GM23338 (cell line): ENCODE measurements around the gene FABP1. TPM values are rescaled to one million over a fixed set of nuclear protein-coding genes. Genes with fewer than 3 reads are reported as not detected.

Experiments
- ATAC-seq: fragments of 200-7000 bp; cut with Tn5 transposase; 3 replicates; pipeline ENCODE4 v1.9.1; 2020
- DNase-seq: peaks from one replicate; pipeline ENCODE4 v3.0.0-alpha.2; 2015; ENCODE audit warnings: low spot score
- H2AFZ ChIP-seq: fragments of 200-600 bp; sonication (generic); 2 replicates; pipeline ENCODE4 v1.8.0; 2016; ENCODE audit warnings: antibody characterized with exemption, mild to moderate bottlenecking, moderate library complexity
- H3F3A ChIP-seq: fragments of 200-600 bp; sonication (generic); replicated peaks from 2 replicates; pipeline ENCODE4 v1.8.0; 2017; ENCODE audit warnings: antibody characterized with exemption, mixed run types, low read depth
- H3K27ac ChIP-seq: fragments of 200-600 bp; sonication (generic); 2 replicates; pipeline ENCODE4 v1.6.1; 2016; ENCODE audit warnings: low read depth
- H3K27me3 ChIP-seq: fragments of 200-600 bp; sonication (generic); 2 replicates; pipeline ENCODE4 v1.8.0; 2016; ENCODE audit warnings: mild to moderate bottlenecking, mixed run types, moderate library complexity; ENCODE audit not compliant: insufficient read depth
- H3K36me3 ChIP-seq: fragments of 200-600 bp; sonication (generic); 2 replicates; pipeline ENCODE4 v1.8.0; 2016; ENCODE audit warnings: mild to moderate bottlenecking; ENCODE audit not compliant: insufficient read depth
- H3K4me1 ChIP-seq: fragments of 200-600 bp; sonication (generic); 2 replicates; pipeline ENCODE4 v1.8.0; 2016; ENCODE audit warnings: mild to moderate bottlenecking, moderate library complexity; ENCODE audit not compliant: insufficient read depth
- H3K4me2 ChIP-seq: fragments of 200-600 bp; sonication (generic); 2 replicates; pipeline ENCODE4 v1.7.1; 2017; ENCODE audit warnings: mixed run types
- H3K4me3 ChIP-seq: fragments of 200-600 bp; sonication (generic); 2 replicates; pipeline ENCODE4 v1.6.1; 2016; ENCODE audit warnings: mixed run types
- H3K79me2 ChIP-seq: fragments of 200-600 bp; sonication (generic); replicated peaks from 2 replicates; pipeline ENCODE4 v1.8.0; 2017; ENCODE audit warnings: mild to moderate bottlenecking; ENCODE audit not compliant: insufficient read depth
- H3K9me2 ChIP-seq: fragments of 200-600 bp; sonication (generic); 2 replicates; pipeline ENCODE4 v1.8.0; 2017; ENCODE audit not compliant: insufficient read depth
- H4K20me1 ChIP-seq: fragments of 200-600 bp; sonication (generic); replicated peaks from 2 replicates; pipeline ENCODE4 v1.8.0; 2017; ENCODE audit warnings: mild to moderate bottlenecking; ENCODE audit not compliant: insufficient read depth
- H3K27ac Mint-ChIP-seq: 2 replicates; pipeline ENCODE4 v1.8.0; 2020; ENCODE audit warnings: inconsistent platforms, mild to moderate bottlenecking, moderate library complexity, mixed read lengths
- H3K27me3 Mint-ChIP-seq: 3 replicates; pipeline ENCODE4 v1.8.0; 2022; ENCODE audit warnings: low read depth, mild to moderate bottlenecking, moderate library complexity, mixed read lengths, inconsistent platforms; ENCODE audit not compliant: insufficient read depth, poor library complexity
- H3K36me3 Mint-ChIP-seq: 3 replicates; pipeline ENCODE4 v1.8.0; 2021; ENCODE audit warnings: low read depth, mild to moderate bottlenecking, inconsistent platforms, moderate library complexity, mixed read lengths
- H3K4me1 Mint-ChIP-seq: 3 replicates; pipeline ENCODE4 v1.8.0; 2020; ENCODE audit warnings: mild to moderate bottlenecking, inconsistent platforms, mixed read lengths
- H3K4me3 Mint-ChIP-seq: 3 replicates; pipeline ENCODE4 v1.8.0; 2021; ENCODE audit warnings: moderate library complexity, mild to moderate bottlenecking, inconsistent platforms, mixed read lengths
- H3K9me3 Mint-ChIP-seq: 3 replicates; pipeline ENCODE4 v1.8.0; 2020; ENCODE audit warnings: moderate library complexity, mild to moderate bottlenecking, inconsistent platforms, mixed read lengths
- CREB1 ChIP-seq: fragments of 250-450 bp; sonication (Bioruptor Pico); IDR thresholded peaks from 2 replicates; pipeline ENCODE4 v1.5.0; 2020; ENCODE audit warnings: low read depth, mild to moderate bottlenecking, moderate library complexity
- EZH2 ChIP-seq: fragments of 200-600 bp; sonication (generic); IDR thresholded peaks from one replicate; pipeline ENCODE4 v1.8.0; 2017; ENCODE audit warnings: antibody characterized with exemption, mild to moderate bottlenecking, low read depth; ENCODE audit not compliant: unreplicated experiment
- EZH2phosphoT487 ChIP-seq: fragments of 200-600 bp; sonication (generic); IDR thresholded peaks from one replicate; pipeline ENCODE4 v1.8.1; 2018; ENCODE audit warnings: antibody characterized with exemption; ENCODE audit not compliant: unreplicated experiment
- JUNB ChIP-seq: IDR thresholded peaks from one replicate; pipeline ENCODE4 v1.6.1; 2016; ENCODE audit warnings: antibody characterized with exemption; ENCODE audit not compliant: unreplicated experiment
- NANOG ChIP-seq: IDR thresholded peaks from 2 replicates; pipeline ENCODE4 v1.6.1; 2016; ENCODE audit warnings: antibody characterized with exemption, borderline replicate concordance
- POLR2AphosphoS5 ChIP-seq: IDR thresholded peaks from 2 replicates; pipeline ENCODE4 v1.6.1; 2016; ENCODE audit warnings: antibody characterized with exemption, low read depth
- STAT1 ChIP-seq: IDR thresholded peaks from one replicate; pipeline ENCODE4 v1.6.1; 2016; ENCODE audit warnings: antibody characterized with exemption; ENCODE audit not compliant: unreplicated experiment
- ZNF114 ChIP-seq: fragments of 250-450 bp; sonication (Bioruptor Pico); IDR thresholded peaks from 2 replicates; pipeline ENCODE4 v1.5.0; 2020; ENCODE audit warnings: mild to moderate bottlenecking, moderate library complexity
- ZNF331 ChIP-seq: fragments of 250-450 bp; sonication (Bioruptor Pico); IDR thresholded peaks from 2 replicates; pipeline ENCODE4 v1.5.0; 2020; ENCODE audit warnings: low read depth, mild to moderate bottlenecking, moderate library complexity
- polyA plus RNA-seq: library from polyadenylated mRNA; unstranded; fragments of >200 nt; fragmentation: Nextera tagmentation; extraction: Ambion mirVana; gene quantifications from 2 replicates; pipeline ENCODE4 v1.2.1, GENCODE V29; 2016
- total RNA-seq: library from RNA; depleted of rRNA; stranded (reverse); fragments of >200 nt; shearing (Covaris generic); gene quantifications from 2 replicates; pipeline ENCODE4 v1.2.3, GENCODE V29; 2014
- TF ChIP-seq, protein P1 (sequence below), 2 experiments: fragments of 200-600 bp in 1 of 2; sonication (generic) in 1 of 2; conservative IDR thresholded peaks; 2 replicates each; pipeline versions ENCODE4 v1.5.1 to v1.6.1; 2016 to 2017; ENCODE audit warnings: antibody characterized with exemption in 2 of 2, low read depth in 2 of 2, mild to moderate bottlenecking in 2 of 2, moderate library complexity in 1 of 2
- TF ChIP-seq, protein P2 (sequence below): IDR thresholded peaks from 2 replicates; pipeline ENCODE4 v1.6.1; 2016; ENCODE audit warnings: antibody characterized with exemption
- TF ChIP-seq, protein P3 (sequence below): fragments of 250-450 bp; sonication (Bioruptor Pico); IDR thresholded peaks from 2 replicates; pipeline ENCODE4 v1.5.0; 2020; ENCODE audit warnings: mild to moderate bottlenecking, moderate library complexity
- TF ChIP-seq, protein P4 (sequence below): IDR thresholded peaks from one replicate; pipeline ENCODE4 v1.6.1; 2018; ENCODE audit warnings: antibody characterized with exemption; ENCODE audit not compliant: unreplicated experiment

Gene FABP1
- total and polyA plus RNA-seq, 2 experiments from 2014 or later, result not detected

DNA sequence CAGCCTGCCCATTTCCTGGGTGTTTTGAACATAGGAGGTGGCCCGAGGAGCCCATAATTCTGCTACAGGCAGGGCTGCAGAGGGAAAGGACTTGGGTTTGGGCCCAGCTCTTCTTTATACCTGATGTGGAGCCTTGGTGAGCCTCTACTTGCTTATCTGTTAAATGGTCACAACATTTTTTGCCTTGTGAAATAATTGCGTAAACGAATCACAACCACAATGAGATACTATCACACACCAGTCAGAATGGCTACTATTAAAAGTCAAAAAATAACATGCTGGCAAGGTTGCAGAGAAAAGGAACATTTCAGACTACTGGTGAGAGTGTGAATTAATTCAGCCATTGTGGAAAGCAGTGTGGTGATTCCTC lies 4.1 kb upstream of the FABP1 start:
- H3K9me3 Mint-ChIP-seq, result no peaks in the 10 kb centered on the region
- Histone ChIP-seq H3K4me3 (no peak overlapping the region), H3K27ac (no peak overlapping the region), H3K9me2 (0 out of 2 replicates have a peak, but pooled peaks cover 2% of the 10 kb centered on the region), H2AFZ (no peak overlapping the region), H4K20me1 (no peaks in the 10 kb centered on the region), H3K79me2 (no peaks in the 10 kb centered on the region), H3F3A (no peaks in the 10 kb centered on the region), H3K27me3 (no peaks in the 10 kb centered on the region), H3K4me1 (no peaks in the 10 kb centered on the region), H3K36me3 (no peaks in the 10 kb centered on the region), H3K4me2 (no peak overlapping the region)
- peaks cover 4% of the 10 kb centered on the region; the same call in 1 of the 3 replicates for H3K4me1 Mint-ChIP-seq
- DNase-seq, result no peak
- no peak overlapping the region for H3K4me3 Mint-ChIP-seq
- H3K36me3 Mint-ChIP-seq, result no peaks in the 10 kb centered on the region
- TF ChIP-seq EZH2phosphoT487 (no peak), NANOG (no peak), JUNB (no peak), ZNF331 (CRISPR knock-in tag) (no peak), STAT1 (no peak), POLR2AphosphoS5 (no peak), CREB1 (CRISPR knock-in tag) (no peak), ZNF114 (CRISPR knock-in tag) (no peak), EZH2 (no peak)
- TF ChIP-seq, protein P1, sequence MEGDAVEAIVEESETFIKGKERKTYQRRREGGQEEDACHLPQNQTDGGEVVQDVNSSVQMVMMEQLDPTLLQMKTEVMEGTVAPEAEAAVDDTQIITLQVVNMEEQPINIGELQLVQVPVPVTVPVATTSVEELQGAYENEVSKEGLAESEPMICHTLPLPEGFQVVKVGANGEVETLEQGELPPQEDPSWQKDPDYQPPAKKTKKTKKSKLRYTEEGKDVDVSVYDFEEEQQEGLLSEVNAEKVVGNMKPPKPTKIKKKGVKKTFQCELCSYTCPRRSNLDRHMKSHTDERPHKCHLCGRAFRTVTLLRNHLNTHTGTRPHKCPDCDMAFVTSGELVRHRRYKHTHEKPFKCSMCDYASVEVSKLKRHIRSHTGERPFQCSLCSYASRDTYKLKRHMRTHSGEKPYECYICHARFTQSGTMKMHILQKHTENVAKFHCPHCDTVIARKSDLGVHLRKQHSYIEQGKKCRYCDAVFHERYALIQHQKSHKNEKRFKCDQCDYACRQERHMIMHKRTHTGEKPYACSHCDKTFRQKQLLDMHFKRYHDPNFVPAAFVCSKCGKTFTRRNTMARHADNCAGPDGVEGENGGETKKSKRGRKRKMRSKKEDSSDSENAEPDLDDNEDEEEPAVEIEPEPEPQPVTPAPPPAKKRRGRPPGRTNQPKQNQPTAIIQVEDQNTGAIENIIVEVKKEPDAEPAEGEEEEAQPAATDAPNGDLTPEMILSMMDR (conservative IDR thresholded peaks at IDR 0.05; ENCODE audit: low read depth in 2 of 2), result no peak
- TF ChIP-seq, protein P2, sequence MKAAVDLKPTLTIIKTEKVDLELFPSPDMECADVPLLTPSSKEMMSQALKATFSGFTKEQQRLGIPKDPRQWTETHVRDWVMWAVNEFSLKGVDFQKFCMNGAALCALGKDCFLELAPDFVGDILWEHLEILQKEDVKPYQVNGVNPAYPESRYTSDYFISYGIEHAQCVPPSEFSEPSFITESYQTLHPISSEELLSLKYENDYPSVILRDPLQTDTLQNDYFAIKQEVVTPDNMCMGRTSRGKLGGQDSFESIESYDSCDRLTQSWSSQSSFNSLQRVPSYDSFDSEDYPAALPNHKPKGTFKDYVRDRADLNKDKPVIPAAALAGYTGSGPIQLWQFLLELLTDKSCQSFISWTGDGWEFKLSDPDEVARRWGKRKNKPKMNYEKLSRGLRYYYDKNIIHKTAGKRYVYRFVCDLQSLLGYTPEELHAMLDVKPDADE, result no peak
- TF ChIP-seq, protein P3, sequence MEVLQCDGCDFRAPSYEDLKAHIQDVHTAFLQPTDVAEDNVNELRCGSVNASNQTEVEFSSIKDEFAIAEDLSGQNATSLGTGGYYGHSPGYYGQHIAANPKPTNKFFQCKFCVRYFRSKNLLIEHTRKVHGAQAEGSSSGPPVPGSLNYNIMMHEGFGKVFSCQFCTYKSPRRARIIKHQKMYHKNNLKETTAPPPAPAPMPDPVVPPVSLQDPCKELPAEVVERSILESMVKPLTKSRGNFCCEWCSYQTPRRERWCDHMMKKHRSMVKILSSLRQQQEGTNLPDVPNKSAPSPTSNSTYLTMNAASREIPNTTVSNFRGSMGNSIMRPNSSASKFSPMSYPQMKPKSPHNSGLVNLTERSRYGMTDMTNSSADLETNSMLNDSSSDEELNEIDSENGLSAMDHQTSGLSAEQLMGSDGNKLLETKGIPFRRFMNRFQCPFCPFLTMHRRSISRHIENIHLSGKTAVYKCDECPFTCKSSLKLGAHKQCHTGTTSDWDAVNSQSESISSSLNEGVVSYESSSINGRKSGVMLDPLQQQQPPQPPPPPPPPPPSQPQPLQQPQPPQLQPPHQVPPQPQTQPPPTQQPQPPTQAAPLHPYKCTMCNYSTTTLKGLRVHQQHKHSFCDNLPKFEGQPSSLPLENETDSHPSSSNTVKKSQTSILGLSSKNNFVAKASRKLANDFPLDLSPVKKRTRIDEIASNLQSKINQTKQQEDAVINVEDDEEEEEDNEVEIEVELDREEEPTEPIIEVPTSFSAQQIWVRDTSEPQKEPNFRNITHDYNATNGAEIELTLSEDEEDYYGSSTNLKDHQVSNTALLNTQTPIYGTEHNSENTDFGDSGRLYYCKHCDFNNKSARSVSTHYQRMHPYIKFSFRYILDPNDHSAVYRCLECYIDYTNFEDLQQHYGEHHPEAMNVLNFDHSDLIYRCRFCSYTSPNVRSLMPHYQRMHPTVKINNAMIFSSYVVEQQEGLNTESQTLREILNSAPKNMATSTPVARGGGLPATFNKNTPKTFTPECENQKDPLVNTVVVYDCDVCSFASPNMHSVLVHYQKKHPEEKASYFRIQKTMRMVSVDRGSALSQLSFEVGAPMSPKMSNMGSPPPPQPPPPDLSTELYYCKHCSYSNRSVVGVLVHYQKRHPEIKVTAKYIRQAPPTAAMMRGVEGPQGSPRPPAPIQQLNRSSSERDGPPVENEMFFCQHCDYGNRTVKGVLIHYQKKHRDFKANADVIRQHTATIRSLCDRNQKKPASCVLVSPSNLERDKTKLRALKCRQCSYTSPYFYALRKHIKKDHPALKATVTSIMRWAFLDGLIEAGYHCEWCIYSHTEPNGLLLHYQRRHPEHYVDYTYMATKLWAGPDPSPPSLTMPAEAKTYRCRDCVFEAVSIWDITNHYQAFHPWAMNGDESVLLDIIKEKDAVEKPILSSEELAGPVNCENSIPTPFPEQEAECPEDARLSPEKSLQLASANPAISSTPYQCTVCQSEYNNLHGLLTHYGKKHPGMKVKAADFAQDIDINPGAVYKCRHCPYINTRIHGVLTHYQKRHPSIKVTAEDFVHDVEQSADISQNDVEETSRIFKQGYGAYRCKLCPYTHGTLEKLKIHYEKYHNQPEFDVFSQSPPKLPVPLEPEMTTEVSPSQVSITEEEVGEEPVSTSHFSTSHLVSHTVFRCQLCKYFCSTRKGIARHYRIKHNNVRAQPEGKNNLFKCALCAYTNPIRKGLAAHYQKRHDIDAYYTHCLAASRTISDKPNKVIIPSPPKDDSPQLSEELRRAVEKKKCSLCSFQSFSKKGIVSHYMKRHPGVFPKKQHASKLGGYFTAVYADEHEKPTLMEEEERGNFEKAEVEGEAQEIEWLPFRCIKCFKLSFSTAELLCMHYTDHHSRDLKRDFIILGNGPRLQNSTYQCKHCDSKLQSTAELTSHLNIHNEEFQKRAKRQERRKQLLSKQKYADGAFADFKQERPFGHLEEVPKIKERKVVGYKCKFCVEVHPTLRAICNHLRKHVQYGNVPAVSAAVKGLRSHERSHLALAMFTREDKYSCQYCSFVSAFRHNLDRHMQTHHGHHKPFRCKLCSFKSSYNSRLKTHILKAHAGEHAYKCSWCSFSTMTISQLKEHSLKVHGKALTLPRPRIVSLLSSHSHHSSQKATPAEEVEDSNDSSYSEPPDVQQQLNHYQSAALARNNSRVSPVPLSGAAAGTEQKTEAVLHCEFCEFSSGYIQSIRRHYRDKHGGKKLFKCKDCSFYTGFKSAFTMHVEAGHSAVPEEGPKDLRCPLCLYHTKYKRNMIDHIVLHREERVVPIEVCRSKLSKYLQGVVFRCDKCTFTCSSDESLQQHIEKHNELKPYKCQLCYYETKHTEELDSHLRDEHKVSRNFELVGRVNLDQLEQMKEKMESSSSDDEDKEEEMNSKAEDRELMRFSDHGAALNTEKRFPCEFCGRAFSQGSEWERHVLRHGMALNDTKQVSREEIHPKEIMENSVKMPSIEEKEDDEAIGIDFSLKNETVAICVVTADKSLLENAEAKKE (CRISPR knock-in tag), result no peak
- TF ChIP-seq, protein P4, sequence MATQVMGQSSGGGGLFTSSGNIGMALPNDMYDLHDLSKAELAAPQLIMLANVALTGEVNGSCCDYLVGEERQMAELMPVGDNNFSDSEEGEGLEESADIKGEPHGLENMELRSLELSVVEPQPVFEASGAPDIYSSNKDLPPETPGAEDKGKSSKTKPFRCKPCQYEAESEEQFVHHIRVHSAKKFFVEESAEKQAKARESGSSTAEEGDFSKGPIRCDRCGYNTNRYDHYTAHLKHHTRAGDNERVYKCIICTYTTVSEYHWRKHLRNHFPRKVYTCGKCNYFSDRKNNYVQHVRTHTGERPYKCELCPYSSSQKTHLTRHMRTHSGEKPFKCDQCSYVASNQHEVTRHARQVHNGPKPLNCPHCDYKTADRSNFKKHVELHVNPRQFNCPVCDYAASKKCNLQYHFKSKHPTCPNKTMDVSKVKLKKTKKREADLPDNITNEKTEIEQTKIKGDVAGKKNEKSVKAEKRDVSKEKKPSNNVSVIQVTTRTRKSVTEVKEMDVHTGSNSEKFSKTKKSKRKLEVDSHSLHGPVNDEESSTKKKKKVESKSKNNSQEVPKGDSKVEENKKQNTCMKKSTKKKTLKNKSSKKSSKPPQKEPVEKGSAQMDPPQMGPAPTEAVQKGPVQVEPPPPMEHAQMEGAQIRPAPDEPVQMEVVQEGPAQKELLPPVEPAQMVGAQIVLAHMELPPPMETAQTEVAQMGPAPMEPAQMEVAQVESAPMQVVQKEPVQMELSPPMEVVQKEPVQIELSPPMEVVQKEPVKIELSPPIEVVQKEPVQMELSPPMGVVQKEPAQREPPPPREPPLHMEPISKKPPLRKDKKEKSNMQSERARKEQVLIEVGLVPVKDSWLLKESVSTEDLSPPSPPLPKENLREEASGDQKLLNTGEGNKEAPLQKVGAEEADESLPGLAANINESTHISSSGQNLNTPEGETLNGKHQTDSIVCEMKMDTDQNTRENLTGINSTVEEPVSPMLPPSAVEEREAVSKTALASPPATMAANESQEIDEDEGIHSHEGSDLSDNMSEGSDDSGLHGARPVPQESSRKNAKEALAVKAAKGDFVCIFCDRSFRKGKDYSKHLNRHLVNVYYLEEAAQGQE, result no peak
- H3K27me3 Mint-ChIP-seq, result peaks cover 1% of the 10 kb centered on the region
- H3K27ac Mint-ChIP-seq, result no peak overlapping the region
- ATAC-seq, result no peak
